Stimulated activated CD4-positive, alpha-beta T cell treated with anti-CD3 and anti-CD28 coated beads, Interleukin-15, amount 100 ng/mL, for 24 hours (primary cell): ENCODE measurements around the gene ZAP70.
"Not testable (repeated sequence)": the region's sequence is repeated elsewhere in the genome, so short reads cannot be mapped to it uniquely, and the experiment has no call there.

Experiments
- DNase-seq: peaks from one replicate; pipeline ENCODE4 v3.0.0-alpha.2; 2020

The ZAP70 gene

GRCh38 chr2:97713296-97714083 is at the start of gene ZAP70:
ZAP70 (plus strand) TSS chr2:97713576; CDS start chr2:97724037, 10,461 bp downstream.
- DNase-seq, result peak; percentile 75

GRCh38 chr2:97663626-97663961 is 49.8 kb upstream of the ZAP70 start:
- no peak for DNase-seq

GRCh38 chr2:97663962-97664635 is 49.3 kb upstream of the ZAP70 start, which contains the start of gene ACTR1B:
ACTR1B (minus strand) TSS chr2:97664044; CDS start chr2:97663890, 154 bp downstream.
- peak; percentile 99 for DNase-seq

- DNase-seq, result no peak
Measured at GRCh38 chr2:97664636-97664970, 48.8 kb upstream of the ZAP70 start.

GRCh38 chr2:97669448-97669847 is 43.9 kb upstream of the ZAP70 start, which contains the start of gene C2orf92:
C2orf92 (plus strand) TSS chr2:97669713; CDS start chr2:97669789, 76 bp downstream.
- DNase-seq, result no peak

- DNase-seq, result no peak
Measured at GRCh38 chr2:97670471-97670870, 42.9 kb upstream of the ZAP70 start.

GRCh38 chr2:97671526-97671925 is 41.9 kb upstream of the ZAP70 start:
- DNase-seq, result no peak

GRCh38 chr2:97672606-97673140 is 40.7 kb upstream of the ZAP70 start:
- DNase-seq, result not testable (repeated sequence)

- DNase-seq, result peak; percentile 49
Measured at GRCh38 chr2:97673182-97673914, 40.0 kb upstream of the ZAP70 start.

GRCh38 chr2:97673915-97674283 is 39.5 kb upstream of the ZAP70 start:
- DNase-seq, result peak; percentile 54

GRCh38 chr2:97675430-97676113 is 37.8 kb upstream of the ZAP70 start:
- DNase-seq, result no peak

GRCh38 chr2:97676620-97677019 is 36.8 kb upstream of the ZAP70 start:
- no peak for DNase-seq

GRCh38 chr2:97677480-97677879 is 35.9 kb upstream of the ZAP70 start:
- no peak for DNase-seq

- no peak for DNase-seq
Measured at GRCh38 chr2:97678298-97678697, 35.1 kb upstream of the ZAP70 start.

GRCh38 chr2:97687235-97687634 is 26.1 kb upstream of the ZAP70 start:
- not testable (repeated sequence) for DNase-seq

GRCh38 chr2:97688062-97688827 is 25.1 kb upstream of the ZAP70 start:
- no peak for DNase-seq

GRCh38 chr2:97691166-97691565 is 22.2 kb upstream of the ZAP70 start:
- DNase-seq, result no peak

GRCh38 chr2:97693476-97693875 is 19.9 kb upstream of the ZAP70 start:
- no peak for DNase-seq

GRCh38 chr2:97695744-97696143 is 17.6 kb upstream of the ZAP70 start:
- no peak for DNase-seq

- DNase-seq, result peak; percentile 95
Measured at GRCh38 chr2:97697252-97698235, 15.8 kb upstream of the ZAP70 start.

GRCh38 chr2:97698530-97698929 is 14.8 kb upstream of the ZAP70 start:
- no peak for DNase-seq
